Uterus (tissue), 4 donors: ENCODE results near the gene TOP3B. TPM values are rescaled to one million over a fixed set of nuclear protein-coding genes. Genes with fewer than 3 reads are reported as not detected.
A peak's percentile ranks its signal among the peaks of the same experiment; 100 is the strongest.

Experiments used
- DNase-seq, 2 donors: peaks; one replicate each; pipeline ENCODE4 v3.0.0-alpha.2; 2019 to 2020
- H3K27ac ChIP-seq, 2 donors: fragments of 200-600 bp; sonication (generic); 1 replicate in 1 of 2; 2 replicates in 1 of 2; pipeline ENCODE4 v1.5.1; 2016 to 2018
- H3K27me3 ChIP-seq, 2 donors: fragments of 200-600 bp; sonication (generic); one replicate each; pipeline ENCODE4 v1.5.1; 2018 to 2019; ENCODE audit warnings: control low read depth in 1 of 2
- H3K36me3 ChIP-seq, 2 donors: fragments of 200-600 bp; sonication (generic); one replicate each; pipeline ENCODE4 v1.5.1; 2019; ENCODE audit warnings: control low read depth in 1 of 2
- H3K4me1 ChIP-seq, 2 donors: fragments of 200-600 bp; sonication (generic); one replicate each; pipeline ENCODE4 v1.5.1; 2018 to 2019; ENCODE audit warnings: control low read depth in 1 of 2
- H3K4me3 ChIP-seq, 2 donors: fragments of 200-600 bp; sonication (generic); 1 replicate in 1 of 2; 2 replicates in 1 of 2; pipeline ENCODE4 v1.5.1; 2018 to 2019; ENCODE audit warnings: mild to moderate bottlenecking in 1 of 2
- H3K9me3 ChIP-seq, 2 donors: fragments of 200-600 bp; sonication (generic); one replicate each; pipeline ENCODE4 v1.5.1; 2019; ENCODE audit warnings: control low read depth in 1 of 2
- CTCF ChIP-seq, 4 experiments: fragments of 200-600 bp in 2 of 4; fragments of 450-650 bp in 2 of 4; sonication (generic) in 2 of 4; IDR thresholded peaks; one replicate each; pipeline ENCODE4 v1.5.1; 2016 to 2019; ENCODE audit warnings: antibody characterized with exemption in 4 of 4, mild to moderate bottlenecking in 2 of 4, moderate library complexity in 1 of 4
- POLR2A ChIP-seq, 2 donors: fragments of 450-650 bp; IDR thresholded peaks; one replicate each; pipeline ENCODE4 v1.6.1; 2016; ENCODE audit warnings: antibody characterized with exemption in 2 of 2, mild to moderate bottlenecking in 1 of 2, moderate library complexity in 1 of 2
- intact Hi-C: fragments of 100-400 bp; cut with DNase I; formaldehyde crosslinking; loops from one replicate; pipeline ENCODE4 v1.15.1; 2023; ENCODE audit warnings: low total_unique reads
- total RNA-seq, 4 donors: library from RNA; depleted of rRNA in 3 of 4; stranded (reverse); fragments of >200 nt in 3 of 4; gene quantifications; one replicate each; pipeline versions ENCODE4 v1.1.0 to v1.2.4, GENCODE V29; 2014 to 2023
- donor health status: DM: yes; HTN: yes; CAD: no.

Gene TOP3B
- total RNA-seq, 4 donors from 2014 or later: 6.2 to 36.4 (median 20.9) TPM

GRCh38 chr22:21989049-21989448 lies 6.5 kb upstream of the TOP3B start:
- Histone ChIP-seq H3K36me3 (no peaks in the 10 kb centered on the region), H3K4me3 (no peak overlapping the region), H3K27me3 (no peaks in the 10 kb centered on the region), H3K27ac (no peak overlapping the region), H3K4me1 (no peaks in the 10 kb centered on the region), H3K9me3 (no peaks in the 10 kb centered on the region)
- intact Hi-C loops: no loop called here
- no peak for TF ChIP-seq POLR2A (IDR thresholded peaks at IDR 0.05)
- TF ChIP-seq CTCF (IDR thresholded peaks at IDR 0.05): no peak
- DNase-seq: no peak

- TF ChIP-seq CTCF (IDR thresholded peaks at IDR 0.05) (no peak), POLR2A (IDR thresholded peaks at IDR 0.05) (no peak)
- Histone ChIP-seq H3K9me3 (no peaks in the 10 kb centered on the region), H3K27ac (no peak overlapping the region), H3K27me3 (no peaks in the 10 kb centered on the region), H3K4me1 (peaks cover 0 to 8% of the 10 kb centered on the region in 2 donors), H3K36me3 (no peaks in the 10 kb centered on the region), H3K4me3 (no peak overlapping the region)
- intact Hi-C loops: no loop called here
- DNase-seq: no peak
Observed at GRCh38 chr22:21985214-21985613, 2.6 kb upstream of the TOP3B start.

DNA sequence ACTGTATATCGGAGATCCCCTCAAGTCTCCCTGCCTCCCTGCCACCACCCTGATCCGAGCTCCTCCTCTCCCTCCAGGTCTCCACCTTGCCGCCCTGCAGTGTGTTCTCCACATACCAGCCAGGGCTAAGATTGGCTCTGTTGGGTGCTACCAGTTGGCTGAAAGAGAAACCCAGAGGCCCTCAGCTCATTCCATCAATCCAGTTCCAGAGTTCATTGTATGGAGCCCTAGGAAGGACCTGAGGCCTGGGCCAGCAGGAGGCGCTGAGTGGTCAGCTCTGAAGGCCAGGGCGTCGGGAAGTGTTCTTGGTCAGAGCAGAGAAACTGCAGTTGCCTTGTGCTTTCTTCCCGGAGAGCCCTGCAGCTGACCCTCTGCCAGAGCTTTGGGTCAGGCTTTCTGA lies 2.2 kb upstream of the TOP3B start:
- no peak for DNase-seq
- Histone ChIP-seq H3K4me1 (peaks cover 0 to 8% of the 10 kb centered on the region in 2 donors), H3K9me3 (no peaks in the 10 kb centered on the region), H3K27ac (no peak overlapping the region), H3K27me3 (no peaks in the 10 kb centered on the region), H3K4me3 (no peak overlapping the region), H3K36me3 (no peaks in the 10 kb centered on the region)
- TF ChIP-seq CTCF (IDR thresholded peaks at IDR 0.05) (no peak), POLR2A (IDR thresholded peaks at IDR 0.05) (no peak)
- intact Hi-C loops: no loop called here

- Histone ChIP-seq H3K4me1 (peaks cover 0 to 8% of the 10 kb centered on the region in 2 donors), H3K4me3 (peak overlapping the region; percentile 66 to 90), H3K27me3 (no peaks in the 10 kb centered on the region), H3K9me3 (no peaks in the 10 kb centered on the region), H3K27ac (peak overlapping the region; percentile 70 to 83), H3K36me3 (no peaks in the 10 kb centered on the region)
- no peak for DNase-seq
- no peak for TF ChIP-seq POLR2A (IDR thresholded peaks at IDR 0.05)
- TF ChIP-seq CTCF (IDR thresholded peaks at IDR 0.05): no peak
- intact Hi-C loops: no loop called here
Observed at GRCh38 chr22:21981874-21982273, 713 bp downstream of the TOP3B start.

- no peak for DNase-seq
- Histone ChIP-seq H3K4me1 (peaks cover 0 to 8% of the 10 kb centered on the region in 2 donors), H3K27me3 (no peaks in the 10 kb centered on the region), H3K4me3 (no peak overlapping the region), H3K36me3 (no peaks in the 10 kb centered on the region), H3K27ac (no peak overlapping the region), H3K9me3 (no peaks in the 10 kb centered on the region)
- TF ChIP-seq POLR2A (IDR thresholded peaks at IDR 0.05) (no peak), CTCF (IDR thresholded peaks at IDR 0.05) (no peak)
- intact Hi-C loops: no loop called here
Observed at GRCh38 chr22:21980547-21980946, 2.0 kb downstream of the TOP3B start.
